ENCODE measurements around the gene CDKAL1.

CDKAL1 gene

DNA sequence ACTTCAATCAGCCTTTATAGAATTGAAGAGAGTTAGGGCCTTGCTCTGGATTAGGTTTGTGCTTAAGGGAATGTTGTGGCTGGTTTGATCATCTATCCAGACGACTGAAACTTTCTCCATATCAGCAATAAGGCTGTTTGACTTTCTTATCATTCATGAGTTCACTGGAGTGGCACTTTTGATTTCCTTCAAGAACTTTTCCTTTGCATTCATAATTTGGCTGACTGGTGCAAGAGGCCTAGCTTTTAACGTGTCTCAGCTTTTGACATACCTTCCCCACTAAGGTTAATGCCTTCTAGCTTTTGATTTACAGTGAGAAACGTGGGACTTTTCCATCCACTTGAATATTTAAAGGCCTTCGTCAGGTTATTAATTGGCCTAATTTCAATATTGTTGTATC lies 461.8 kb downstream of the CDKAL1 start:
- DNase-seq = no peak

DNA sequence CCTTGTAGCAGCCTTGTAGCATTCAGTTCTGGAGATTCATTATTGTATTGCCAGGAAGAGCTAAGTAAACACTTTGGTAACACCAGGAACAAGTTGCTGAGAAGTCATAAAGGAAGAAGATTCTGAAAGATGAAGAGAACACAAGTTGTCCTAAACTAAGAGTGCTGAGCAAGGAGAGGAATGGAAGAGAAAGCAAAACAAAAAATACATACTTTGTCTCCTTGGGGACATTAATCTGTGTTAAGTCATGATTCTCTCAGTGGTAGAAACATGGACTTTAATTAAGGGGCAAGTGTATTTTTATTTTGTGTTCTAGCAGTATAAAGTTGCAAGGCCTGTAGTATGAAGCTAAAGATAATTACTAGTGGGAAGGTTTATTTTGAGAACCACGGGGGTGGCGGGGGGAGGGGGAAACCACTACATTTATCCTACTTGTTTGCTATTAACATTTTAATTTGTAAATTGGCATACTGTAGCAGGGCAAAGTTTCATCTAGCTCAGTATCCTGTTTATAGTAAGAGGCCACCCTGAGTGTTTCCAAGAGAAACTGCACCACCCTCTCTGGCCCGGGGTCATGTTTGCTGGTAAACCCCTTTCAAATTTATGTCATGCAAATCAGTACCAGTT lies 463.0 kb downstream of the CDKAL1 start:
- no peak for DNase-seq

GRCh38 chr6:20997770-20998147 lies 463.5 kb downstream of the CDKAL1 start:
- DNase-seq = no peak

DNA sequence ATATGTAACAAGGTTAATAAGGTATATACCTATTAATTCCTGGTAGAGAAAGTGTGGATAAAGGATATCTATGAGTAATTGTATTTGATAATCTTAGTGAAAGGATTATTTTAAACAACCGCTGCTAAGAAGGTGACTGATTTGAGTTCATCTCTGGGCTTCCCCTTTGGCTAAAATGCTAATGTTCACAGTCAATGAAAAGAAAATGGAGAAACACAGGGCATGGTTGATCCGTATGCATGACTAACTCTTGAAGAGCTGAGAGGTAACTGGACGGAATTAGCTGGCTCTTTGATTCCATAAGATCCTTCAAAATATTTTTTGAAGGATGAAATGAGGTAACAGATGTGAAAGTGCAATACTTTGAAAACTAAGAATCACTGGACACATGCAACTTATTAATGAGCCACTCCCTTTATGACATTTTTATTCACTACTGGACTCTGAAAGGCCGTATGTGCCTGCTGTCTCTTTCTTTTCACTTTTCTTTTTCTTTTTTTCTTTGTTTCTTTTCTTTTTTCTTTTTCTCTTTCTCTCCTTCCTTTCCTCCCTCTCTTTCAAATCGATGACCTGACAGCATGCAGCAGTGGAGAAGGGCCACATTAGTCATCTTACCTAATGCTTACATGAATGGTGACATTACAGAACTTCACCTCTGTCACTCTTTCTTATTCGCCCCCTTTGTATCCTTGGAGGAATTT lies 464.6 kb downstream of the CDKAL1 start:
- DNase-seq = no peak

GRCh38 chr6:21000331-21000801 lies 466.1 kb downstream of the CDKAL1 start:
- DNase-seq = no peak

GRCh38 chr6:21001736-21002135 lies 467.5 kb downstream of the CDKAL1 start:
- DNase-seq = no peak

GRCh38 chr6:21003780-21004541 lies 469.7 kb downstream of the CDKAL1 start:
- DNase-seq = no peak

- DNase-seq = no peak
Observed at GRCh38 chr6:21005816-21006570, 471.7 kb downstream of the CDKAL1 start.

DNA sequence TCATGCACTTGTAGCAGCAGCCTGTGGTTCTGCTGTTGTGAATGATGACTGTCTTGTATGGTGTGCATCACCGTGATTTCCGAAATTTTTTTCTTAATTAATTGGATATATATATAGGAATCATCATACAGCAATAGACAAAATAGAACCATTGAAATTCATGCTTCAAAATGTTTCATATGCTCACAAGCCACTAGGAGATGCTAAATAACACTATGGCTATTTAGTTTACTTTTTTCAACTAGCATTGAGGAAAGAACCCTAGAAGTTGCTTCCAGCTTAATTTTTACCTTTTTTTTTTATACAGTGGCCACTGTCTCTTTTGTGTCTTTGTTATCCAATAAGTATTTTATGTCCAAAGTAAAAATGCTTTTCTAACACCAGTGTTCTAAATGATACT lies 485.4 kb downstream of the CDKAL1 start:
- no peak for DNase-seq

- no peak for DNase-seq
Observed at GRCh38 chr6:21022343-21023107, 488.3 kb downstream of the CDKAL1 start.

GRCh38 chr6:21023210-21023609 lies 489.0 kb downstream of the CDKAL1 start:
- no peak for DNase-seq

DNA sequence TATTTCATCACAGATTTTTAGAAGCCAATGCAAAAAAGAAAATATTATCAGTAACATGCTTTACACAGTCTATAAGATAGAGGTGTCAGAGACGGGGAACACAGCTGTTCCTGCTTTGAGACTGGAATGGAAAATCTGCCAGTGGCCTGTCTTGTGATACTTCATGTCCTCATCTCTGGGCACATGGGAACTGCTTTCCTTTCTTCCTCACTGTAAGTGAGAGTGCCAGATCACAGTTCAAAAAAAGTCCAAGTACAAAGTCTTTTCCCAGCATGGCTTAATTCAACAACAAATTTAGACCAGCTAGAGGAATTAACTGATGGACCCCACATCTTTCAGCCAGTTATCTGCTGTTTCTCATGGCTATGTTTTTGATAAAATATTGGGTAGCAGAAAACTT lies 490.4 kb downstream of the CDKAL1 start:
- DNase-seq = no peak

DNA sequence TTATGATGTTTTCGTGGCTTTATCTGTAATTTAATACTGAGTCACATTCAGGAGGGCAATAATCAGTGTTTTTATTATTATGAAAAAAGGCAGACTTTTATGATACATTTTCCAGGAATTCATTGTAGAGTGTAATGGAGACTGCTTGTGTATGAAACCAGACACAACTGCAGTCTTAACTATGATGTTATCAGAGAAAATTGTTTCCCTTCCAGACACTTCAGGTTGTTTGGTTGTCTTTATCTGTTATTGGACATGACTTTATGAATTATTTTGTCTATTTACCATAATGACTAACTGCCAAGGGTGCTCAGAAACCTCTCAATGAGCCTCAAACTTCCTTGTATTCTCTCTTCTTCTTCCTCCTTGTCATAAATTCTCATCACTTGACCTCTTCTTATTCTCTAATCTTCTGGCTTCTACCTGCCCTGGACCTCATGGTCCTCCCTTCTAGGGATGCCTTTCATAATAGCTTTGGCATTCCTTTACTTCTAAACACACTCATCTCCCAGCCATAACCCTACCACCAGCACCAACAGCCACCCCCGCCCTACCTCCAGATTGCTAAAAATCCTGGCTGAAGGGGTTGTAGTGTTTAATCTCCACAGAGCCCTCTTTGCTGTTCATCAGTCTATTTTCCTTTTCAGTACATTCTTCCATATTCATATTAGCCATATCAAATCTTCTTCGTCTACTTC lies 492.5 kb downstream of the CDKAL1 start:
- DNase-seq = no peak

GRCh38 chr6:21027507-21027906 lies 493.2 kb downstream of the CDKAL1 start:
- DNase-seq = no peak

DNA sequence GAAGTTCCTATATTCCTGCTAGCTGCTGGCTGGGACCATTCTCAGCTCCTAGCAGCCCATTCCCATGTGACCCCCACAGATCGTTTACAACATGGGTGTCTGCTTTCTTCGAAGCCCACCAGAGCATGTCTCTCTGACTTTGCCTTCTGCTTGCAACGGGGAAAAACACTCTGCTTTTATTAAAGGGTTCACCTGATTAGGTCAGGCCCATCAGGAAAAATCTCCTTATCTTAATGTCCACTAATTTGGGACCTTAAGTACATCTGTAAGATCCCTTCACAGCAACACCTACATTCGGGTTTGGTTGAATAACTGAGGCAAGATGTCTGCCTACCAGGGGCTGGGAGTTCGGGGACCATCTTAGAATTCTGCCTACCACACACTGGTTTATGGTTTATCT lies 496.9 kb downstream of the CDKAL1 start:
- DNase-seq = no peak

DNA sequence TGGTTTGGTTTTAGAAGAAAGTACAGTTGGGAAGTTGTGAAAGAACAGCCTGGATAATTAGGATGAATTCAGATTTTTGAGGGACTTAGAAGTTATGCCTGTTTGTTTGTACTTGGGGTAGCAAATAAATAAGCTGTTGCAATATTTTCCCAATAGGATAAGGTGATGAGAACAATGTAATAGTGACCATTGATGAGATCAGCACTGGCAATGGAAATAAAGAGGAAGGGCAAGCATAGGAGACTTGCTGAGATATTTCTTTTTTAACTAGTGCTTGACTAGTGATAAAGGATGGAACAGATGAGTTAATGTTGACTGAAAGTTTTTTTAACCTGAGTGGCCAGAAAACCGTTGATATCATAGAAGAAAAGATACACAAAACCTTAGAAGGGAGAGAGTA lies 498.8 kb downstream of the CDKAL1 start:
- no peak for DNase-seq

DNA sequence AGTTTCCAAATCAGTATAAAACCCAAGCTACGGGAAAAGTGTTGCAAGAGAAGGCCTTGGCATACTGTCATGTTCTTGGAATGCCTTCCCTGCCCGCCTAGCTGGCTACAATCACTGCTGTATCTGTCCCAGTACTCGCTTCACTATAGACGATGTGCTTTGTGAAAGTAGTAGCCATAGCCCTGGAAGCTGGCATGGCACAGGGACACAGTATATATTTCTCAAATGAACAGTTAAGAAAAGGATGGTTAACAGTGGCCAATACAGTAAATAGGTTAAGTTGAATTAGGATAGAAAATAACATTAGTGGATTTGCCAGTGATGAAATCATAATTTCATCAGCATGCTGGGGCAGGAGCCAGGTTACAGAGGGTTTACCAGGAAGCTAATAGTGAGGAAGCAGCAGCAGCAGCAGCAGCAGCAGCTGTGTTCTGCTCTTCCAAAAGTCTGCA lies 499.3 kb downstream of the CDKAL1 start:
- no peak for DNase-seq

DNA sequence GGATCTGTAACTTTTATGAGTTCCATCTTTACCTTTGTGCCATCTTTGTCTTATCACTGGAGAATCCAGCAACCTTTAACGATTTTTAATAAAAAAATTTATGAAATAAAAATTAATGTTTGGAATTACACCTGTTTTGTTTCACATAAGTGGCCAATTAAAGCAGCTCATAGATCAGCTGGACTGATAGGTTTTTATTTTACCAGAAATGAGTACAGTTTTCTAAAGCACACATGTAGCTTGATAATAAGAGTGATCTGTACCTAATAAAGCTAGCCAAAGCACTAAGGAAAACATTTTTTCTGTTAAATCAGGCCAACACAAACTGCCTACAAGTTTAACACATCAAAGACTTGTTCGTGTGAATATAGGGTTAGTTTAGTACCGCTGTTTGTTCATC lies 500.1 kb downstream of the CDKAL1 start:
- no peak for DNase-seq

DNA sequence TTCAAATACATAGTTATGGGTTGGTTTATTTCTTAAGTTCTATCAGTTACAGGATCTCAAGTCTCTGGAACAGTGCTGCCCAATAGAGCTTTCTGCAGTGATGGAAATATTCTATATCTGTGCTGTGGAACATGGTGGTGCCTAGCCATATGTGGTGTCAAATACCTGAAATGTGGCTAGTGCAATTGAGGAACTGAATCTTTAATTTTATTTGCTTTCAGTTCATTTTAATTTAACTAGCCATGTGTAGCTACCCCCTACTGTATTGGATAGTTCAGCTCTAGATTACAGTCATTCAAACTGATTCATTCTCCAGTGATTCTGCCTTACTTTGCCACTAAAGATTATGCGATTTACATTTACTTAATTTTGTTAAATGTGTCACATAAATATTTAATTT lies 503.2 kb downstream of the CDKAL1 start:
- DNase-seq = no peak

GRCh38 chr6:21039926-21040325 lies 505.7 kb downstream of the CDKAL1 start:
- no peak for DNase-seq

GRCh38 chr6:21045135-21045700 lies 511.0 kb downstream of the CDKAL1 start:
- DNase-seq = no peak
